Activated CD4-positive, alpha-beta T cell treated with anti-CD3 and anti-CD28 coated beads, Interleukin-2, amount 50 U/mL, for 24 hours (primary cell): ENCODE measurements around the gene BCL2L11.

Experiments used
- DNase-seq, 2 donors: peaks; one replicate each; pipeline ENCODE4 v3.0.0-alpha.2; 2020; ENCODE audit warnings: low read depth in 1 of 2, low spot score in 1 of 2

The BCL2L11 gene

GRCh38 chr2:111117598-111118480 is 2.9 kb upstream of the BCL2L11 start:
- DNase-seq: no peak

GRCh38 chr2:111118481-111118980 is 2.2 kb upstream of the BCL2L11 start:
- no peak for DNase-seq

- peak in 1 of 2 donors; percentile 16 for DNase-seq
These were observed 1.5 kb upstream of the BCL2L11 start for GRCh38 chr2:111118981-111119821.

- DNase-seq: no peak
These were observed 877 bp upstream of the BCL2L11 start for GRCh38 chr2:111119822-111120252.

- DNase-seq: peak in 1 of 2 donors; percentile 41
These were observed 514 bp downstream of the BCL2L11 start for GRCh38 chr2:111121028-111121827.

- peak; percentile 47 to 57 for DNase-seq
These were observed 1.3 kb downstream of the BCL2L11 start for GRCh38 chr2:111121828-111122630.

GRCh38 chr2:111122631-111123421 is 2.1 kb downstream of the BCL2L11 start:
- peak in 1 of 2 donors; percentile 13 for DNase-seq

GRCh38 chr2:111123751-111124150 is 3.0 kb downstream of the BCL2L11 start:
- no peak for DNase-seq

GRCh38 chr2:111126581-111126980 is 5.9 kb downstream of the BCL2L11 start:
- no peak for DNase-seq

- no peak for DNase-seq
These were observed 6.6 kb downstream of the BCL2L11 start for GRCh38 chr2:111127351-111127750.

- no peak for DNase-seq
These were observed 7.4 kb downstream of the BCL2L11 start for GRCh38 chr2:111128096-111128495.

GRCh38 chr2:111133603-111134002 is 12.9 kb downstream of the BCL2L11 start:
- no peak for DNase-seq

GRCh38 chr2:111134055-111134454 is 13.3 kb downstream of the BCL2L11 start:
- DNase-seq: no peak

GRCh38 chr2:111135237-111135909 is 14.7 kb downstream of the BCL2L11 start:
- DNase-seq: no peak

- no peak for DNase-seq
These were observed 15.2 kb downstream of the BCL2L11 start for GRCh38 chr2:111135910-111136297.

- no peak for DNase-seq
These were observed 18.1 kb downstream of the BCL2L11 start for GRCh38 chr2:111138839-111139238.

- no peak for DNase-seq
These were observed 19.1 kb downstream of the BCL2L11 start for GRCh38 chr2:111139637-111140317.

- no peak for DNase-seq
These were observed 20.1 kb downstream of the BCL2L11 start for GRCh38 chr2:111140815-111141214.
